OCI-LY3 (cell line): ENCODE data around the gene CAND1.

ENCODE experiments used
- H2AFZ ChIP-seq: fragments of 200-600, 300-600 bp; shearing (Covaris generic); 2 replicates; pipeline ENCODE4 v1.6.0; 2014; ENCODE audit warnings: antibody characterized with exemption, low read depth, low read length
- H3K27ac ChIP-seq: fragments of 200-600, 300-600 bp; sonication (generic); 2 replicates; pipeline ENCODE4 v1.5.1; 2014; ENCODE audit warnings: mild to moderate bottlenecking, low read length, moderate library complexity, mixed read lengths
- H3K27me3 ChIP-seq: fragments of 200-600, 300-600 bp; sonication (generic); 2 replicates; pipeline ENCODE4 v1.6.1; 2014; ENCODE audit warnings: low read depth, low read length, mixed read lengths
- H3K36me3 ChIP-seq: fragments of 200-600, 300-600 bp; sonication (generic); replicated peaks from 2 replicates; pipeline ENCODE3; 2014; ENCODE audit warnings: low read depth, low read length, mixed read lengths
- H3K4me1 ChIP-seq: fragments of 300-600, 200-600 bp; sonication (generic); 2 replicates; pipeline ENCODE4 v1.6.1; 2014; ENCODE audit warnings: low read length, mixed read lengths
- H3K4me2 ChIP-seq: fragments of 200-600, 300-600 bp; sonication (generic); 2 replicates; pipeline ENCODE4 v1.6.1; 2014; ENCODE audit warnings: low read length, mixed read lengths
- H3K4me3 ChIP-seq: fragments of 300-600, 200-600 bp; sonication (generic); 2 replicates; pipeline ENCODE4 v1.5.1; 2014; ENCODE audit warnings: antibody characterized with exemption, mild to moderate bottlenecking, low read length, moderate library complexity
- H3K79me2 ChIP-seq: fragments of 300-600, 200-600 bp; shearing (Covaris generic); 2 replicates; pipeline ENCODE4 v1.6.1; 2014; ENCODE audit warnings: mild to moderate bottlenecking, low read length, mixed read lengths
- H3K9ac ChIP-seq: fragments of 300-600, 200-600 bp; shearing (Covaris generic); 2 replicates; pipeline ENCODE4 v1.6.0; 2014; ENCODE audit warnings: mild to moderate bottlenecking, low read length, moderate library complexity
- H3K9me3 ChIP-seq: fragments of 200-600, 300-600 bp; shearing (Covaris generic); 2 replicates; pipeline ENCODE4 v1.6.1; 2014; ENCODE audit warnings: low read length, mixed read lengths; ENCODE audit not compliant: insufficient read depth
- H4K20me1 ChIP-seq: fragments of 200-600, 300-600 bp; sonication (generic); 2 replicates; pipeline ENCODE4 v1.6.1; 2016; ENCODE audit warnings: low read length, mixed read lengths; ENCODE audit not compliant: insufficient read depth
- CTCF ChIP-seq: fragments of 200-600, 300-600 bp; sonication (generic); IDR thresholded peaks from 2 replicates; pipeline ENCODE4 v1.5.1; 2014; ENCODE audit warnings: antibody characterized with exemption, low read length, low read depth
- EZH2phosphoT487 ChIP-seq: fragments of 200-600 bp; shearing (Covaris generic); IDR thresholded peaks from 2 replicates; pipeline ENCODE4 v1.6.1; 2018; ENCODE audit warnings: antibody characterized with exemption, mixed run types, low read depth

The CAND1 gene

GRCh38 chr12:67299526-67299925 lies 30.4 kb downstream of the CAND1 start:
- peaks cover 29% of the 10 kb centered on the region for H3K79me2 ChIP-seq
- no peak overlapping the region for H3K9ac ChIP-seq
- no peak overlapping the region for H3K4me2 ChIP-seq
- H2AFZ ChIP-seq = no peak overlapping the region
- H3K4me3 ChIP-seq = no peak overlapping the region
- no peaks in the 10 kb centered on the region for H3K9me3 ChIP-seq
- TF ChIP-seq CTCF (no peak), EZH2phosphoT487 (no peak)
- peaks cover 66% of the 10 kb centered on the region for H3K36me3 ChIP-seq
- peaks cover 19% of the 10 kb centered on the region; the same call in 1 of the 2 replicates for H4K20me1 ChIP-seq
- H3K27me3 ChIP-seq = no peaks in the 10 kb centered on the region
- H3K27ac ChIP-seq = no peak overlapping the region
- H3K4me1 ChIP-seq = no peaks in the 10 kb centered on the region

GRCh38 chr12:67299926-67300325 lies 30.8 kb downstream of the CAND1 start:
- Histone ChIP-seq H3K9me3 (no peaks in the 10 kb centered on the region), H3K27ac (no peak overlapping the region), H4K20me1 (peaks cover 15% of the 10 kb centered on the region; the same call in 1 of the 2 replicates), H2AFZ (no peak overlapping the region), H3K9ac (no peak overlapping the region), H3K79me2 (peaks cover 25% of the 10 kb centered on the region), H3K4me1 (no peaks in the 10 kb centered on the region), H3K4me2 (no peak overlapping the region), H3K36me3 (peaks cover 65% of the 10 kb centered on the region), H3K27me3 (no peaks in the 10 kb centered on the region), H3K4me3 (no peak overlapping the region)
- no peak for TF ChIP-seq EZH2phosphoT487
- no peak for TF ChIP-seq CTCF

GRCh38 chr12:67302162-67302561 lies 33.0 kb downstream of the CAND1 start:
- H4K20me1 ChIP-seq = peaks cover 8% of the 10 kb centered on the region; the same call in 1 of the 2 replicates
- no peaks in the 10 kb centered on the region for H3K9me3 ChIP-seq
- H3K9ac ChIP-seq = no peak overlapping the region
- no peak overlapping the region for H3K27ac ChIP-seq
- H2AFZ ChIP-seq = no peak overlapping the region
- H3K4me1 ChIP-seq = no peaks in the 10 kb centered on the region
- H3K4me3 ChIP-seq = no peak overlapping the region
- H3K79me2 ChIP-seq = peaks cover 20% of the 10 kb centered on the region
- no peak overlapping the region for H3K4me2 ChIP-seq
- TF ChIP-seq CTCF (no peak), EZH2phosphoT487 (no peak)
- H3K36me3 ChIP-seq = peaks cover 78% of the 10 kb centered on the region
- no peaks in the 10 kb centered on the region for H3K27me3 ChIP-seq

- Histone ChIP-seq H3K4me1 (no peaks in the 10 kb centered on the region), H3K27me3 (no peaks in the 10 kb centered on the region), H3K27ac (no peak overlapping the region), H3K4me3 (no peak overlapping the region), H3K79me2 (peaks cover 13% of the 10 kb centered on the region), H2AFZ (no peak overlapping the region), H3K9me3 (no peaks in the 10 kb centered on the region), H3K9ac (no peak overlapping the region), H3K36me3 (peaks cover 76% of the 10 kb centered on the region), H4K20me1 (no peaks in the 10 kb centered on the region), H3K4me2 (no peak overlapping the region)
- TF ChIP-seq EZH2phosphoT487 = no peak
- no peak for TF ChIP-seq CTCF
These were observed 36.4 kb downstream of the CAND1 start for GRCh38 chr12:67305544-67305943.
